ENCODE measurements around the gene AVPR1A.

Gene AVPR1A

DNA sequence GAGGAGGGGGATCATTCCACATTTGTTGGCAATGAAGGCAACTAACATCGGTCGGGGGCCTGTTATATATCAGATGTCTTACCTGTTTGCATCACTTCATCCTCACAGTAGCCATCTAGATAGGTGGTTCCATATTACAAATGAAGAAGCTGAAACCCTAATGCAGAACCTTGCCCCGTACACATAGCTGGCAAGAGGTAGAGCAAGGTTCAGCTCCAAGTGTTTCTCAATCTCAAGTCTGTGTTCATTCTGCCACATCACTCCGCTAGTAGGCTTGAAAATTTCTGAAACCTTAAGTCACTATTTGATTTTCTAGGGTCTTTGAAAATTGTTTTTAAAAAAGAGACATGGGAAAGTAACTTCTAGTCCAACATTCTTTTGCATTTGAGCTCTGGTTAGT lies 17.0 kb downstream of the AVPR1A start:
- TF ChIP-seq, protein P1, sequence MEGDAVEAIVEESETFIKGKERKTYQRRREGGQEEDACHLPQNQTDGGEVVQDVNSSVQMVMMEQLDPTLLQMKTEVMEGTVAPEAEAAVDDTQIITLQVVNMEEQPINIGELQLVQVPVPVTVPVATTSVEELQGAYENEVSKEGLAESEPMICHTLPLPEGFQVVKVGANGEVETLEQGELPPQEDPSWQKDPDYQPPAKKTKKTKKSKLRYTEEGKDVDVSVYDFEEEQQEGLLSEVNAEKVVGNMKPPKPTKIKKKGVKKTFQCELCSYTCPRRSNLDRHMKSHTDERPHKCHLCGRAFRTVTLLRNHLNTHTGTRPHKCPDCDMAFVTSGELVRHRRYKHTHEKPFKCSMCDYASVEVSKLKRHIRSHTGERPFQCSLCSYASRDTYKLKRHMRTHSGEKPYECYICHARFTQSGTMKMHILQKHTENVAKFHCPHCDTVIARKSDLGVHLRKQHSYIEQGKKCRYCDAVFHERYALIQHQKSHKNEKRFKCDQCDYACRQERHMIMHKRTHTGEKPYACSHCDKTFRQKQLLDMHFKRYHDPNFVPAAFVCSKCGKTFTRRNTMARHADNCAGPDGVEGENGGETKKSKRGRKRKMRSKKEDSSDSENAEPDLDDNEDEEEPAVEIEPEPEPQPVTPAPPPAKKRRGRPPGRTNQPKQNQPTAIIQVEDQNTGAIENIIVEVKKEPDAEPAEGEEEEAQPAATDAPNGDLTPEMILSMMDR (IDR thresholded peaks at IDR 0.05), result no peak
- no peak for DNase-seq (ENCODE audit: low spot score)
- Histone ChIP-seq H3K27ac (no peak overlapping the region), H3K4me3 (no peak overlapping the region)

DNA sequence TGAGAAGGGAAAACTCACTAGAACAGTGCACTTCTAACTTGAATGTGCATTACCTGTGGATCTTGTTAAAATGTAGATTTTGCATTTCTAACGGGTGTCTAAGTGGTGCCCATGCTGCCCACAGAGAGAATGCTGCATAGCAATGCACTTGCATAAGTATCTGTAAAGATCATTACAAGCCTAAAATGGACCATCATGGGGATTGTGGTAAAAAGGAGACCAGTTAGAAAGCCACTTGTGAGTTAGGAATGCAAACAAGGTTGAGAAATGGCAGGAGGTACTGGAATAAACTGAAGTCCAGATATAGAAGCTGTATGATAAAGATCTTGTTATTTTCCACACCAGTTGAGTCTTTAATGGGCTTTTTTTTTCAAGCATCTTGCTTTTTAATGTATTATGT lies 18.8 kb downstream of the AVPR1A start:
- DNase-seq (ENCODE audit: low spot score), result no peak
- H3K4me3 ChIP-seq, result no peak overlapping the region
- TF ChIP-seq, protein P1 (IDR thresholded peaks at IDR 0.05), result no peak
- no peak overlapping the region for H3K27ac ChIP-seq

DNA sequence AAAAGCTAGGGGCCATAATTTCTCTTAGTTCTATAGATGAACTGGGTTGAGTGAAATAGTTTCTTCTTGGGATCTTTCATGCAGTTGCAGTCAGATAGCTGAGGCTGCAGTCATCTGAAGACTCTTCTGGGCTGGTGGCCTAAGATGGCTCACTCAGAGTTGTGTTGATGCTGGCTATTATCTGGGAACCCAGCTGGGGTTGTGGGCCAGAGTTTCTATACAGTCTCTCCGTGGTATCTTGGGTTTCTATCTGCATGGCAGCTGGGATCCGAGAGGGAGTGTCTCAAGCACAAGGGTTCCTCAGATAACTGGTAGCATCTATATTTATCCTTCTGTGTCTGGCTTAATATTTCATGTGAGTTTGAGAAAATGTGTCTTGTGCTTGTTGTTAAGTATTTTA lies 21.1 kb downstream of the AVPR1A start:
- DNase-seq (ENCODE audit: low spot score), result no peak
- TF ChIP-seq, protein P1 (IDR thresholded peaks at IDR 0.05), result no peak
- H3K4me3 ChIP-seq, result no peak overlapping the region
- H3K27ac ChIP-seq, result no peak overlapping the region

DNA sequence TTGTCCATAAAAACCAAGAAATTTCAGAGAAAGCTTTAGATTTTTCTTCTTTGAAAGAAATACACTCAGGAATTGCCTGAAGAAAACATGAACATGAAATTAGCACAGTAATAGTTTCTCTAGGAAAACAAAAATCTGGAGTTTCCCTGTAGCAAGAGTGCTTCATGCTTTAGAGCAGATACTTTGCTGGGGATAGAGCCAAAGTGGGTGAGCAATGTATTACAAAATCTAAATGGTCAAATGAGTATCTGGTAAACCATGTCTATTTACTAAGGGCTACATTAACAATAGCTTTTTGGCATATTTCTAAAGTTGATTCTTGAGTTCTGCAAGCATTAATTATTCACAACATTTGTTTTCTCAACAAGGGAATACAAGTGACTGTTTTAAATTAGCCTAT lies 26.2 kb downstream of the AVPR1A start:
- TF ChIP-seq, protein P1 (IDR thresholded peaks at IDR 0.05), result no peak
- Histone ChIP-seq H3K27ac (no peak overlapping the region), H3K4me3 (no peak overlapping the region)
- no peak for DNase-seq (ENCODE audit: low spot score)

DNA sequence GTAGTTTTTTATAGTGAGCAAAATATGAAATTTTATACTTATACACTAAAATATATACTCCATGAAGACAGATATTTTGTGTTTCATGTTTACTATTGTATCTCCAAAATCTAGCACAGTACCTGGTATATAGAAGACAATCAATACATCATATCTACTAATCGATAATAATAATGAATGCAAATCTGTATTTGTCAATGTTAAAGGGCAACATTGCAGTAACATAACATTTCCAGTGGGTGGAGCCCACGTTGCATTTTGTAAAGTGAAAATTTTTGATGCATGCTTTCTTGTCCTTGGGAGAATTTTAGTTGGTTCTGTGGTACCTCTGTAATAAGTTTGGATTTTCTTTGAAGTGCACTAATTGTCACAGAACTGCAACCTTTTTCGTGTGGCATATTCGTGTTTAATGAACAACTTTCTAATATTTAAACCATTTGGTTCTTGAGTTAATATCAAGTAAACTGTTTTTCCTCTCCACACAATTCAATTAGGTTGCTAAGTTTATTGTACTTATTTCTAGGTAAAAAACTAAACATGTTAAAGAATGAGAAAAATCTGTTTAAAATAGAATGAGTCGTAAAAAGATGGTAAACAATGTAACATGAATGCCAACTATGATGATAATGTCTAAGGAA lies 47.4 kb downstream of the AVPR1A start:
- no peak overlapping the region for H3K27ac ChIP-seq
- H3K4me3 ChIP-seq, result no peak overlapping the region
- DNase-seq (ENCODE audit: low spot score), result no peak
- TF ChIP-seq, protein P1 (IDR thresholded peaks at IDR 0.05), result peak; percentile 51

DNA sequence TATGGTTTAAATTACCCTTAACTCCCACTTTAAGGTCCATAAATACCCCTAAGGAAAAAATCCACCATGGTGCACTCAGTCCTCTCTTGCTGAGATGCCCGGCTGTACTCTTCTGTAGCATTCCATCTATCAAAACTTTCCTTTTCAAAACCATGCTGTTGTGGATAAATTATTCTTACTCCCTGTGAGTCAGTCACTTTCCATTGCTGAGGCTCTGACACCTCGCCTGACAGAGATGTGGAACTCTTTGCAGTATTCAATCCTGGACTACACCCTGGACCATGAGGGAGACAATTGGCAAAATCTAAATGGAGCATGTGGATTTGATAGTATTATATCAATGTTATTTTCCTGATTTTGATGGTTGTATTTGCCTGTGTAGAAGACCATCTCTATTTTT lies 49.1 kb downstream of the AVPR1A start:
- TF ChIP-seq, protein P1 (IDR thresholded peaks at IDR 0.05), result no peak
- DNase-seq (ENCODE audit: low spot score), result no peak
- no peak overlapping the region for H3K27ac ChIP-seq
- no peak overlapping the region for H3K4me3 ChIP-seq

DNA sequence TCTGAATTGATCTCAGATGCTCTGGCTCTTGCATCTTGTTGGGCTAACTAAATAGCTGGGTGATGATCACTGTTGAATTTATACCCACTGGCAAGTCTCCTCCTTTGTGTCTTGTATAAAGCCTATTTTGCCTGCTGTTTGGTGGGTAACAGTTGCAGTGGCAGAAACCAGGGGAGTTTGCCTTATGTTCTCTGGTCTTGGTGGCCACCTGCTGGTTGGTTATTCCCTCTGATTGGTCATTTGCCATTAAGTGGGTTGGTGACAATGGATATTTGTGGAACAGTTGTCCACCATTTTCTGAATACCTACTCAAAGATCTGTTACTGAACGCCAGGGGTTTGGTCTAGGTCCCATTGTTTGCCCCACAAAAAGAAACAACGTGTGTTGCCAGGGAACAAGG lies 52.1 kb downstream of the AVPR1A start:
- TF ChIP-seq, protein P1 (IDR thresholded peaks at IDR 0.05), result no peak
- no peak overlapping the region for H3K27ac ChIP-seq
- H3K4me3 ChIP-seq, result no peak overlapping the region
- no peak for DNase-seq (ENCODE audit: low spot score)
